Muscle layer of colon (tissue), 2 donors: Measurements from ENCODE around the gene CYSTM1.

ENCODE experiments used
- H3K27ac ChIP-seq: one replicate; pipeline ENCODE4 v1.7.0; 2013; ENCODE audit warnings: low read depth, mild to moderate bottlenecking, low read length, moderate library complexity
- H3K27me3 ChIP-seq, 2 donors: one replicate each; pipeline ENCODE4 v1.7.0; 2013; ENCODE audit warnings: low read length in 2 of 2, mild to moderate bottlenecking in 2 of 2; ENCODE audit not compliant: insufficient read depth in 2 of 2, control insufficient read depth in 1 of 2
- H3K36me3 ChIP-seq: one replicate; pipeline ENCODE4 v1.7.0; 2013; ENCODE audit warnings: mild to moderate bottlenecking, low read length; ENCODE audit not compliant: insufficient read depth
- H3K4me1 ChIP-seq: one replicate; pipeline ENCODE4 v1.7.0; 2013; ENCODE audit warnings: mild to moderate bottlenecking, low read length; ENCODE audit not compliant: insufficient read depth
- H3K4me3 ChIP-seq, 2 donors: one replicate each; pipeline ENCODE4 v1.7.0; 2013; ENCODE audit warnings: low read length in 2 of 2, low read depth in 1 of 2, mild to moderate bottlenecking in 1 of 2, moderate library complexity in 1 of 2
- H3K9ac ChIP-seq: one replicate; pipeline ENCODE4 v1.7.0; 2013; ENCODE audit warnings: low read length
- H3K9me3 ChIP-seq: one replicate; pipeline ENCODE4 v1.7.0; 2013; ENCODE audit warnings: mild to moderate bottlenecking, low read length
- donor health status: abdominal sarcoma.
- donor health status: Adenocarcinoma of cecum.

CYSTM1 gene

GRCh38 chr5:140165101-140165922, 9.7 kb upstream of the CYSTM1 start:
- Histone ChIP-seq H3K36me3 (no peaks in the 10 kb centered on the region), H3K4me1 (no peaks in the 10 kb centered on the region), H3K9ac (no peak overlapping the region), H3K9me3 (no peaks in the 10 kb centered on the region), H3K27me3 (no peaks in the 10 kb centered on the region), H3K27ac (no peak overlapping the region), H3K4me3 (no peak overlapping the region)

- Histone ChIP-seq H3K9ac (no peak overlapping the region), H3K36me3 (no peaks in the 10 kb centered on the region), H3K27me3 (no peaks in the 10 kb centered on the region), H3K9me3 (no peaks in the 10 kb centered on the region), H3K27ac (no peak overlapping the region), H3K4me1 (no peaks in the 10 kb centered on the region), H3K4me3 (no peak overlapping the region)
These were observed 9.1 kb upstream of the CYSTM1 start for GRCh38 chr5:140165923-140166270.

GRCh38 chr5:140166911-140167310, 8.1 kb upstream of the CYSTM1 start:
- H3K4me1 ChIP-seq: no peaks in the 10 kb centered on the region
- no peak overlapping the region for H3K9ac ChIP-seq
- no peaks in the 10 kb centered on the region for H3K9me3 ChIP-seq
- H3K27me3 ChIP-seq: no peaks in the 10 kb centered on the region
- no peak overlapping the region for H3K27ac ChIP-seq
- no peaks in the 10 kb centered on the region for H3K36me3 ChIP-seq
- no peak overlapping the region for H3K4me3 ChIP-seq

GRCh38 chr5:140168371-140168770, 6.6 kb upstream of the CYSTM1 start:
- no peak overlapping the region for H3K4me3 ChIP-seq
- no peaks in the 10 kb centered on the region for H3K36me3 ChIP-seq
- no peak overlapping the region for H3K27ac ChIP-seq
- H3K27me3 ChIP-seq: no peaks in the 10 kb centered on the region
- H3K9me3 ChIP-seq: no peaks in the 10 kb centered on the region
- H3K9ac ChIP-seq: no peak overlapping the region
- no peaks in the 10 kb centered on the region for H3K4me1 ChIP-seq

GRCh38 chr5:140169410-140169809, 5.6 kb upstream of the CYSTM1 start:
- H3K27me3 ChIP-seq: no peaks in the 10 kb centered on the region
- no peak overlapping the region for H3K27ac ChIP-seq
- peaks cover 4% of the 10 kb centered on the region for H3K4me1 ChIP-seq
- no peak overlapping the region for H3K9ac ChIP-seq
- no peaks in the 10 kb centered on the region for H3K9me3 ChIP-seq
- H3K36me3 ChIP-seq: no peaks in the 10 kb centered on the region
- H3K4me3 ChIP-seq: no peak overlapping the region

GRCh38 chr5:140172483-140172882, 2.5 kb upstream of the CYSTM1 start:
- no peak overlapping the region for H3K4me3 ChIP-seq
- H3K27me3 ChIP-seq: no peaks in the 10 kb centered on the region
- H3K36me3 ChIP-seq: no peaks in the 10 kb centered on the region
- H3K9ac ChIP-seq: no peak overlapping the region
- no peak overlapping the region for H3K27ac ChIP-seq
- H3K9me3 ChIP-seq: no peaks in the 10 kb centered on the region
- H3K4me1 ChIP-seq: peaks cover 11% of the 10 kb centered on the region

- H3K4me1 ChIP-seq: peaks cover 24% of the 10 kb centered on the region
- H3K27ac ChIP-seq: no peak overlapping the region
These were observed 974 bp upstream of the CYSTM1 start for GRCh38 chr5:140174014-140174413.

GRCh38 chr5:140175367-140176030, 511 bp downstream of the CYSTM1 start:
- H3K36me3 ChIP-seq: no peaks in the 10 kb centered on the region
- peak overlapping the region; percentile 66 to 95 for H3K4me3 ChIP-seq
- peaks cover 31% of the 10 kb centered on the region for H3K4me1 ChIP-seq
- no peaks in the 10 kb centered on the region for H3K9me3 ChIP-seq
- H3K27me3 ChIP-seq: no peaks in the 10 kb centered on the region
- peak overlapping the region; percentile 93 for H3K27ac ChIP-seq
- peak overlapping the region; percentile 87 for H3K9ac ChIP-seq

More at GRCh38 chr5:140174014-140174413, 974 bp upstream of the CYSTM1 start:
- no peaks in the 10 kb centered on the region for H3K27me3 ChIP-seq
- H3K9ac ChIP-seq: no peak overlapping the region
- no peak overlapping the region for H3K4me3 ChIP-seq
- H3K9me3 ChIP-seq: no peaks in the 10 kb centered on the region
- no peaks in the 10 kb centered on the region for H3K36me3 ChIP-seq

GRCh38 chr5:140176031-140176387, 1.0 kb downstream of the CYSTM1 start:
- H3K4me1 ChIP-seq: peaks cover 32% of the 10 kb centered on the region
- peak overlapping the region; percentile 93 for H3K27ac ChIP-seq
- H3K9me3 ChIP-seq: no peaks in the 10 kb centered on the region
- H3K27me3 ChIP-seq: no peaks in the 10 kb centered on the region
- H3K36me3 ChIP-seq: no peaks in the 10 kb centered on the region
- H3K9ac ChIP-seq: peak overlapping the region; percentile 87
- peak overlapping the region; percentile 66 to 95 for H3K4me3 ChIP-seq

GRCh38 chr5:140178086-140178410, 3.1 kb downstream of the CYSTM1 start:
- Histone ChIP-seq H3K36me3 (no peaks in the 10 kb centered on the region), H3K4me3 (no peak overlapping the region), H3K4me1 (peaks cover 45% of the 10 kb centered on the region), H3K27me3 (no peaks in the 10 kb centered on the region), H3K9ac (no peak overlapping the region), H3K9me3 (no peaks in the 10 kb centered on the region), H3K27ac (no peak overlapping the region)

- no peak overlapping the region for H3K4me3 ChIP-seq
- no peak overlapping the region for H3K27ac ChIP-seq
- H3K36me3 ChIP-seq: no peaks in the 10 kb centered on the region
- H3K9me3 ChIP-seq: no peaks in the 10 kb centered on the region
- H3K27me3 ChIP-seq: no peaks in the 10 kb centered on the region
- peaks cover 50% of the 10 kb centered on the region for H3K4me1 ChIP-seq
- no peak overlapping the region for H3K9ac ChIP-seq
These were observed 3.6 kb downstream of the CYSTM1 start for GRCh38 chr5:140178482-140179116.
